CD4-positive, alpha-beta T cell treated with Interleukin-15 for 4 hours (primary cell): ENCODE data around the gene SLC10A7.

Experiments
- DNase-seq: peaks from one replicate; pipeline ENCODE4 v3.0.0-alpha.2; 2020; ENCODE audit warnings: low spot score

SLC10A7 gene

DNA sequence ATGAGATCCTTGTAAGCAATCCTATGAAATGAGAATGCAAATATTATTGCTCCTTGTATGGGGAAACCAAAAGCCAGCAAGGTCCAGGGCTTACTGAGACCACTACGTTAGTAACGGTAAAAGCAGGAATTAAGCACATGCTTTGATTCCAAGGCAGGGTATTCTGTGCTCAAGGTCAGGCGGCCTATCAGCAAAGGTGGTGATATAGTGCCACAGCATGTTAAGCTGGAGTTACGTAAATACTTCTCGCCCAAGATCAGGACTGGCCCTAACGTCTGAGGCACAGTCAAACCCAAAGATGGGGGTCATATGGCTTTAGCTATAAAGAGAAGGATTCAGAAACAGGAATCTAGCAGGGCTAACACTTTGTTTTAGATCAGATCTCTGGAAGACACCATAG, 27.6 kb downstream of the SLC10A7 start:
- DNase-seq, result no peak

DNA sequence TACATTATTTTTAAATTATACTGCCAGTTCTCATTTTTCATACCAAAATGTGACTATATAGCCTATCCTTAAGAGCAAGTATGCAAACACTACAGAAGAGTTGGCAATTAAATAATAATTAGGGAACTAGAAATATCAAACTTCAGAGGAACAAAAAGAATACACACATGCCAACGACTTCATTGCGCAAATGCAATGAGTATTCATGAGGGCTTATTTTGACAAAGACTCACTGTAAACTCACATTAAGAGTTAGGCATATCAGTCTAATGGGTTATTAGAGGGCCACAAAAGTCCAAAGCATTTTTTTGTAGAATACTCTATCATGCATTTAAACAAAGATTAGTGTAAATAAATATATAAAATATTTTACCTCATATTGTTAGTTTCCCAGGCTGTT, 31.6 kb downstream of the SLC10A7 start:
- DNase-seq, result no peak

DNA sequence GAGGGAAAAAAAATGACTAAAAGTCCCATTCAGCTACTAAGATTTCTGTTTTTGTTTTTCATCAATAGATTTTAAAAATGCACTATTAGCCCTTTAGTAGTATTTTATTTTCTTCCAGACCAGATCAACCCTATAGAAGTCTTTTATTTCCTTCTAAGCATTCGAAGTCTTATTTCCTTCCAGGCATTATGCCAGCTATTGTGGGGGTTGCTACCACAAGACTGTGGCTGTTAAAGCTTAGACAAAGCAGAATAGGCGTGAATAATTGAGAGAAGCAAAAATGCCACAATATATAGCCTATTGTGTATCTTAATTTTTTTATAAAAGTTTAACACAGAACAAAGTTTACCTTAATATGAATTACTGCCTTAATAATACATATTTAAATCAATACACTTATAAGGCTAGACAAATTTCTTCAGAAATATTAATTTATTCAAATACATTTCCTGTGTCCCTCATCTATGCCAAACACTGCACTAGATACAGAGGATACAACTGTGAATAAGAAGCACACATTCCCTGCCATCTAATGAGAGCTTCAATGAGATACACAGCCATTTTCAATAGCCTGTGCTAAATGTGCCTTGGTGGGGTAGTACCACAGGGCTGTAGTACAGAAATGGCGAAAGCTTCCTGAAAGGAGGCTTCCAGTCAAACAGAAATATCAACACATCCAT, 33.1 kb downstream of the SLC10A7 start:
- no peak for DNase-seq

GRCh38 chr4:146486565-146486964, 35.2 kb downstream of the SLC10A7 start:
- DNase-seq, result peak; percentile 2

DNA sequence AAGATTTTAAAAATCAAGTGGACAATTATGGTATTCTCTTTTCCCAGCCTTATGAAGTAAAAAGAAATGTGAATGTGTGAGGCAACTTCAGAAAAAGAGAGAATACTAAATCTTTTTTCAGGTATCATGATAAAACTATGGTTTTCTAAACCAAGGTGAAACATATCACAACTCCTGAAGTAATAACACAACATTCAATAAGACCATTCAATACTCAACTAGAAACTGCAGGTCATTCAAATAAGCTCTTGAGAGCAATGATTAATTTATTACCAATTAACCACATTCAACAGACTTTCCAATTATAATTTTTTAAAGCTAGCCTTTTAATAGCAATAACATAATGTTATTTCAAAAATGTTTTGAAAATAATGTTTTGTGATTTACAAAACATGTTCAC, 35.8 kb downstream of the SLC10A7 start:
- no peak for DNase-seq

DNA sequence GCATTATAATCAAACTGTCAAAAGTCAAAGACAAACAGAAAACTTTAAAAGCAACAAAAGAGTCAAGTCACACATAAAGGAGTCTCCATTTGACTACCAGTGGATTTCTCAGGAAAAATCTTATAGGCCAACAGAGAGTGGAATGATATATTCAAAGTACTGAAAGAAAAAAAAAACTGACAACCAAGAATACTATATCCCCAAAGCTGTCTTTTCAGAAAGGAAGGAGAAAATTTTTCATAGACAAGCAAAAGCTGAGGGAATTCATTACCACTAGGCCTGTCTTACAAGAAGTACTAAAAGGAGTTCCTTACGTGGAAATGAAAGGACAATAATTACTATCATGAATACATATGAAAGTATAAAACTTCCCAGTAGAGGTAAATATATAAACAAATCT, 39.0 kb downstream of the SLC10A7 start:
- no peak for DNase-seq

GRCh38 chr4:146481246-146481645, 40.5 kb downstream of the SLC10A7 start:
- no peak for DNase-seq

GRCh38 chr4:146478009-146478408, 43.7 kb downstream of the SLC10A7 start:
- no peak for DNase-seq

DNA sequence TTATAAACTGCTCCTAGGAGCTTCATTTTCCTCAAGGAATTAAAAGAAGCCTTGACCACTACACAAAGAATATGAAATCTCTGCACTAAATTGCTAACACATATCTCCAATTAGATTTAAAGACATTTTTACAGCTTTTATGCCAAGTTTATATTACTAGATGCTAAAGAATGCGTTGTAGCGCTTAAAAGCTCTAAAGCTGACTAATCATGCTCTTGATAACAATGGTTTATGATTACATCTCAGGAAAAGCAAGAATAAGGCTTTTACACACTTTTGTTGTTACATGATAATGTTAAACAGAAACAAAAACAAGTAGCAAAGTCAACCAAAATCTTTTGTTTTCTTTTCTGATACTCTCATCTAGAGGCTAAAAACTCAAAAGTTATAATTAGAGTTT, 44.7 kb downstream of the SLC10A7 start:
- DNase-seq, result no peak

DNA sequence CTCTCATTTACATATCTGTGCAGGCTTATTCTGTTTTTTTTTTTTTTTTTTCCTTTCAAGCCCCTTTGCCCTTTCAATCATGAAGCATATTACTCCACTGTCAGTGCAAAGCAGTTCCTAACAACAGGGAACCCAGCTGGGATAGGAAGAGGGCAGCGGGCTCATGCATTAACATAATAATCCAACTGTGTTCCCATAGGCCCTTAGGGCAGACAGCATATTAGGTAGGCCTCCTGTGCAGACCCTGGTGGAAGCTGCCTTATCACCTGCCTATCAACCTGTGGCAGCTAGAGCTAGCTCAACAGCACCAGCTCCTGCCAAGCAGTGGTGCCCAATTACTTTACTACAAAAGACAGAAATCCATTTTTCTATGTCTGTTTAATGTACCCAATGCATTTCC, 49.3 kb downstream of the SLC10A7 start:
- no peak for DNase-seq

DNA sequence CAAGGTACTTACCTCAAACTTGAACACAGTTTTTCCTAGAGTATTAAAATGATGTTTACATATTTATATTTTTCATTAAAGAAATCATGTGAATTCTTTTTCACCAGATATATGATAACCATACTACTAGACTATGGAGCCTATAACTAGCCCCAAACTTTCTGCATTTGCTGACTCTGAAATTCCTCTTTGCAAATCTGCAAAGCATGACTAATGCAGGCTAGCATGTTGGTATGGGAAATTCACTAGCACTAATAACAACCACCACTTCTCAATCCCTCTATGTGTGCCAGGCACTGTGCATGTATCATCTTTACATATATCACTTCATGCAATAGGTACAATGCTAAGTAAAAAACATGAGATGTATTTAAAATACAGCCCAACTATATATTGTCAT, 51.1 kb downstream of the SLC10A7 start:
- DNase-seq, result no peak

DNA sequence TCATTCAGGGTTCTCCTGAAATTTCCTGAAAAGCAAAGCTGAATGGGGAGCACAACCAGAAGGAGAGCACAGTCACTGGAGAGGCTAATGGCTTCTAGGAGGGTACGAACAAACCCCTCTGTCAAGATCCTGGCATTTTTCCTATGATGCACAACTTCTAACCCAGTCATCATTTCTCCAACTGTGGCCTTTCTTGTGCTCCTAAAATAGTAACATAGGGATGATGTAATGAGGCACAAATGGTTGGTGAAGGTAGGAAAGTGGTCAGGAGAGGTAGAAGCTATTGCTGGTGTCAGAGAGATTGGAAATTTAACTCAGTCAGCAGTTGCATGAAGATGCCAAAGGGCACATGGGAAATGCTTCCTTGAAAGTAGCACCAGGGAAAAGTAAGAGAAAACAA, 52.7 kb downstream of the SLC10A7 start:
- DNase-seq, result no peak

DNA sequence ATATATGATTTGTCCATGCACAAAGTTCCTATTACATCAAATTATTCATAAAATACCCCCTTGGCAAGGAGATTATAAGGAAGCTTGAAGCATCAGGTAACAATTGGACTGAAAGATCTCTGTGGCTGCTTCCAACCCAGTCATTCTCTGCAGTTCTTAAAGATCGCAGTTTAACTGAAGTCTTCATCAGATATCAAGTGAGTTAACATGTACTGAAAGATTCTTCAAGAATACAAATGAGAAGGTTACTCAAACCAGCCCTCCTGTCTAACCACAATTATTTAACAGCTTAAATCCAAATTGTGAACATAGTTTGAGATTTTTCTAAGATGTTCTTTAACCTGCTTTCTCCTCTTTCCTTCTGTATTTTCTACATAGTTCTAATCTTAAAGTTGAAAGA, 56.1 kb downstream of the SLC10A7 start:
- no peak for DNase-seq

- no peak for DNase-seq
These were observed 59.5 kb downstream of the SLC10A7 start for GRCh38 chr4:146462251-146462650.

GRCh38 chr4:146458594-146458993, 63.1 kb downstream of the SLC10A7 start:
- DNase-seq, result peak; percentile 55

- no peak for DNase-seq
These were observed 65.1 kb downstream of the SLC10A7 start for GRCh38 chr4:146456681-146457080.

- no peak for DNase-seq
These were observed 68.4 kb downstream of the SLC10A7 start for GRCh38 chr4:146453181-146453807.

- no peak for DNase-seq
These were observed 71.2 kb downstream of the SLC10A7 start for GRCh38 chr4:146450524-146450923.

- no peak for DNase-seq
These were observed 75.2 kb downstream of the SLC10A7 start for GRCh38 chr4:146446555-146446954.

GRCh38 chr4:146445198-146446150, 76.3 kb downstream of the SLC10A7 start:
- no peak for DNase-seq

DNA sequence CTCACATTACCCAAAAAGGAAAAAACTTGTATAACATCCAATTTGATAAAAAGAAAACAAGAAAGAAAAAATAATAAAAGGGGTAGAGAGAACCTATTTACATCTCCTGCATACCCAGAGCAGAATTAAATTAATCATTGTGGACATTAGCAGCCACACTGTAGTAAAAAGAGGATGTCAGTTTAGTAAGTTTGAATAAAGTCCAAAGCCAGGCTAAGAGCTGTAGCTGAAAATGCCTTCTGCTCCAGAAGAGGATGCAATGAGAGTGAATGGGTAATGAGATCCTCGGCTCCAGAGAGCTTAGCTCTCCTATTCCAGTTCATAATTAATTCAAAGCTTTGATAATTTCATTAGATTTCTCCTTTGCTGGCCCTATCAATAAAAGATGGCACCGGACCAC, 78.2 kb downstream of the SLC10A7 start:
- no peak for DNase-seq

GRCh38 chr4:146442801-146443200, 78.9 kb downstream of the SLC10A7 start:
- no peak for DNase-seq

GRCh38 chr4:146439999-146440398, 81.7 kb downstream of the SLC10A7 start:
- no peak for DNase-seq
